SK-N-DZ (cell line): ENCODE results near the gene MAGT1. TPM values are rescaled to one million over a fixed set of nuclear protein-coding genes. Genes with fewer than 3 reads are reported as not detected.
A peak's percentile ranks its signal among the peaks of the same experiment; 100 is the strongest.
"Not testable (repeated sequence)": the region's sequence is repeated elsewhere in the genome, so short reads cannot be mapped to it uniquely, and the experiment has no call there.

Experiments
- DNase-seq: peaks from one replicate; pipeline ENCODE4 v3.0.0-alpha.2; 2015; ENCODE audit warnings: low spot score
- polyA plus RNA-seq, 2 experiments: library from polyadenylated mRNA; depleted of rRNA; stranded (reverse); fragments of >200 nt; gene quantifications; 2 replicates each; pipeline ENCODE4 v1.2.3, GENCODE V29; 2014

Gene MAGT1
- polyA plus RNA-seq (2014; cell fraction: cytosol; rRNA removed) = 18.4 and 19.4 TPM in 2 replicates
- polyA plus RNA-seq (2014; cell fraction: nucleus; rRNA removed) = 3.3 and 5.8 TPM in 2 replicates

- peak; percentile 97 for DNase-seq
These were observed at the start of gene MAGT1 for GRCh38 chrX:77894921-77895886. Gene MAGT1, minus strand, starts transcription at chrX:77895435. Its CDS starts 25 bp downstream, at chrX:77895410.

GRCh38 chrX:77945031-77945430, 49.8 kb upstream of the MAGT1 start:
- not testable (repeated sequence) for DNase-seq

- no peak for DNase-seq
These were observed 42.9 kb upstream of the MAGT1 start for GRCh38 chrX:77938083-77938680.

- DNase-seq = no peak
These were observed 42.1 kb upstream of the MAGT1 start for GRCh38 chrX:77937291-77937690.

- no peak for DNase-seq
These were observed 41.1 kb upstream of the MAGT1 start for GRCh38 chrX:77936299-77936698.

GRCh38 chrX:77935886-77936285, 40.7 kb upstream of the MAGT1 start:
- no peak for DNase-seq

- DNase-seq = no peak
These were observed 35.3 kb upstream of the MAGT1 start for GRCh38 chrX:77930581-77930980.

- no peak for DNase-seq
These were observed 30.5 kb upstream of the MAGT1 start for GRCh38 chrX:77925764-77926163.

GRCh38 chrX:77924320-77924859, 29.2 kb upstream of the MAGT1 start:
- DNase-seq = no peak

GRCh38 chrX:77922787-77923186, 27.6 kb upstream of the MAGT1 start:
- no peak for DNase-seq

GRCh38 chrX:77919370-77919769, 24.1 kb upstream of the MAGT1 start:
- DNase-seq = not testable (repeated sequence)

- no peak for DNase-seq
These were observed 23.3 kb upstream of the MAGT1 start for GRCh38 chrX:77918568-77918967.

- DNase-seq = no peak
These were observed 22.2 kb upstream of the MAGT1 start for GRCh38 chrX:77917294-77917933.

- peak; percentile 92 for DNase-seq
These were observed 15.0 kb upstream of the MAGT1 start, which contains the start of gene ATP7A for GRCh38 chrX:77910108-77910840. Gene ATP7A, plus strand, starts transcription at chrX:77910693. Its CDS starts 60,949 bp downstream, at chrX:77971642.

GRCh38 chrX:77901506-77901905, 6.3 kb upstream of the MAGT1 start:
- DNase-seq = no peak

- no peak for DNase-seq
These were observed 5.5 kb upstream of the MAGT1 start for GRCh38 chrX:77900688-77901087.

GRCh38 chrX:77899081-77899828, 4.0 kb upstream of the MAGT1 start, which contains the start of gene COX7B:
Gene COX7B, plus strand, starts transcription at chrX:77899468. Its CDS starts 86 bp downstream, at chrX:77899554.
- peak; percentile 97 for DNase-seq

- no peak for DNase-seq
These were observed 1.5 kb downstream of the MAGT1 start for GRCh38 chrX:77893713-77894112.

- DNase-seq = no peak
These were observed 2.3 kb downstream of the MAGT1 start for GRCh38 chrX:77892887-77893286.

- not testable (repeated sequence) for DNase-seq
These were observed 13.8 kb downstream of the MAGT1 start for GRCh38 chrX:77881418-77881817.
